M059J (cell line): Measurements from ENCODE around the gene BEND2. TPM values are rescaled to one million over a fixed set of nuclear protein-coding genes. Genes with fewer than 3 reads are reported as not detected.
"Not testable (repeated sequence)": the region's sequence is repeated elsewhere in the genome, so short reads cannot be mapped to it uniquely, and the experiment has no call there.

Source experiments
- DNase-seq: peaks from one replicate; pipeline ENCODE4 v3.0.0-alpha.2; 2012; ENCODE audit warnings: low read depth
- total RNA-seq: library from RNA; depleted of rRNA; stranded (reverse); fragments of >200 nt; shearing (Covaris generic); gene quantifications from 2 replicates; pipeline ENCODE4 v1.2.3, GENCODE V29; 2014; rRNA removed

Gene BEND2
- total RNA-seq, result not detected in 2 replicates

DNA sequence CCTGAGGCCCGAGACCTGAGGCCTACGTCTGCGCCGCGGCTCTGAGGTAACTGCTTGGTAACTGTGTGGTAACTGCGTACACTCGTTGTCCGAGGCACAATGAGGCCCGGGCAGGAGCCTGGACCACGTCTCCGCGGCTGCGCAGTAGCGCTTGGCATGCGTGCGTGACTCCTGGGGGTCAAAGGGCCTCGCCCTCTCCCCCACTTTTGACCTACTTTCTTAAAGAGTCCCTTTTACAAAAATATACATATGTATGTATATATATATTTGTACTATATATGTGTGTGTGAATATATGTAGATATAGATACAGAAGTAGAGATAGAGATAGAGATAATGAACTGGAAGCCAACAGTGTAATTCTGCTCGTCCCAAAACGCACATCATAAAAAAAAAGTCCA lies at the start of gene BEND2:
BEND2 (minus strand) TSS at position 101 of the 400 bp plus-strand sequence. CDS start 136 bp downstream, outside the sequence.
- DNase-seq, result no peak

DNA sequence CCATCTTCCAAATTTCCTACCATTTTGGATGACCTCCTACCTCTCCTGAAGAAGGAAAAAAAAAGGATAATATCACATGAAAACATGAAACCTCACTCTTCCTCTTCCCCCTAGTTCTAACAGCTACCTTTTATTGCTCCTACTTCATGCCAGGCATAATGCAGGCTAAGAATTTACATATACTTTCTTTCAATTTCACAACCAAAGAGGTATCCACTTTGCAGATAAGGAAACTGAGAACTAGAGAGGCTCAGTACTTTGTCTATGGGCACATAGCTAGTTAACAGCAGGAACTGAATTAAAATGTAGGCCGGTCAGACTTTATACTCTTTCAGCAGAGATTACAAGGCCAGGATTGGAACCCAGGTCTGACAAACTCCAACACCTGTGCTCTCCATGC lies 34.4 kb upstream of the BEND2 start:
- DNase-seq, result no peak

DNA sequence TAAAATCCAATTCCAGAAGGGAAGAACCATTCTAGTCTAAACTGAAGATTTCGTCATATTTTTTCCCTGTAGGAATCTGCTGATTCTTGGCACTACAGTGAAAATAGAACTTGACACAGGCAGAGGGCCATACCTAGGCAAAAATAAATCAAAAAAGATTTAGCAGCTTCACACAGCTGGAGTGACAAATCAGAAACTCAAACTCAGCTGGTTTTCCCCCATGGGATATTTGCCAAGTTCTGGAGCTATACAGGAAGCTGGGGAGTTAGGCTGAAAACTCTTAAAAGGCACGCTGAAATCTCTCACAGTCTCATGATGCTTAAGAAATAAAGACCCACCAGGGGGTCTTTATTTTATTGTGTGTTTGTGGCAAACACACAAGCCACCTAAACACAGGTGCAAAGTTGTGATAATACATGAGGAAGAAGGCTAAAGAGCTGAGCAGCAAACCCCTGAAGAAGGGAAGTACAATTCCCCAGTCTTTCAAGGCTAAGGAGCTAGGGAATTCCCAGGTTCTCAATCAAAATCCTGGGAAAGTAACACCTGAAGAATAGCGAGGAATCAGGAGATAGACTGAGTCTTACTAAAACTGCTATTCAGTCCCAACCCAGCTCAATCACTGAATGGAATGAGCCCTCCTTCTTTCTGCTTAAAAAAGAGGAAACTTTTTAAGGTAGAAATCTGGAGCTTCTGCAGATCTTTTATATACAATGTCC lies 32.1 kb upstream of the BEND2 start:
- peak; percentile 1 for DNase-seq

DNA sequence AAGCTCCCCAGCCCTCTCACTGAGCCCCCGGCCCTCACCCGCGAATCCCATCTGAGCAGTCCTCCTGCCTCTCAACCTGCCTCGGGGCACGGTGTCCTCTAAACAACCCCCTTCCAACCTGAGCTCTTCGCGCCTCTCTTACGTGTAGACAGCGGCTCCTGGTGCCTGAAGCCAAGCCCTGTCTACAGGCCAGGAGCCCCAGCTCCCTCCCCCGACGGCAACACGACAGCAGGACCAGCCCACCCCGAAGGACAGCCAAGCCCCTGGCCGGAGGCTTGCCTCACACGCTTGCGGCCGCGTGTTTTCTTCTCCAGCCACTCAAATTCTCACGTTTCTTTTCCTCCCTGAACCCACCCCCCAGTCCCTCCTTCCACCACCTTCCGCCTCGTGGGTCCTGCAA lies 9.0 kb upstream of the BEND2 start:
- DNase-seq, result not testable (repeated sequence)

DNA sequence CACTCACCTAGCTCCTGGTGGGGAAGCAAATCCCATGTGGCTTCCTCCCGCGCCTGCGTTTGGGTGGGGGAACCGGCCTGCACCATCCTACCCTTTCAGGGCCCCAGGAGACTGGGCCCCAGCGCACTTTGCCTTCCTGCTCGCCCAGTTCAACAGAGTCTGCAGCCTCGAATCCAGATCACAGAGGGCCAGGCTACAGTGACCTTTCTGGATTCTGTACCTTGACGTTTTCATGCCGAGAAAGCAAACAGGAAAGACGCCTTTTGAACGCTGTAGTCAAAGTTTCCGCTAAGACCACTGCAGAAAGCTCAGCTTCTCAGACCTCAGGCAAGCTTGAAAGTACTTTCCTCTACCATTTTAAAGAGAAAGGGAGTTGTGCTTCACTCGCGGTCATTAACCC lies 7.4 kb upstream of the BEND2 start:
- DNase-seq, result no peak

DNA sequence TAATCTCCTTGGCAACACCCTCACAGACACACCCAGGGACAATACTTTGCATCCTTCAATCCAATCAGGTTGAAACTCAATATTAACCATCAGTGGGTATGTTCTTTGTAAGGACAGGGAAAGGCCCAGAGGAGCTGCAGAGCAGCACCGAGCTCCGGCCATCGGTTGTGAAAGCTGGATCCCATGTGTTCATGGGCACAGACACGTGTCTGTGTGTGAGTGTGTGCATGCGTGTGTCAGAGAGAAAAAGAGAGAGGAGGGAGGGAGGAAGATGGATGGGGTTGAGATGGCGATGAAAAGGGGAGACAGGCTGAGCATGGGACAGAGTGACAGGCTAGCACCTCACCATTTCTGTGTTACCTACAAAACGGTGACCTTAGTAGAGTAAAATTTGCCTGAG lies 6.8 kb upstream of the BEND2 start:
- DNase-seq, result no peak

DNA sequence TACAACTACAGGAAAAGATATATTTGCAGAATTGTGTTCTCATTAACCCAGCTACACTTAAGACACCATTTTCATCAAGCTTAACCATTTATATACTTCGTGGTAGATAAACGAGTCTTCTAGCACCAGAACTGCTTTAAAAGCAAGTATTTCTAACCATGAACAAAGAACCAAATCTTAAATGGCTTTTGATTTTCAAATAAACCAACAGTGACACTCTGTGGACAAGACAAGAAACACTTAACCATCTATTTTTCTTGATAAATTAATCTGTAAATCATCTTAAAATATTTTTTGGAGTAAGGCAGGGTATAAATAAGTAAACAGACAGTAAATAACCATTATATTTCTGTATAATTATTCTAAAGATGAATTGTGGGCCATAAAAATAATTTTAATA lies 10.2 kb downstream of the BEND2 start:
- DNase-seq, result peak; percentile 1

DNA sequence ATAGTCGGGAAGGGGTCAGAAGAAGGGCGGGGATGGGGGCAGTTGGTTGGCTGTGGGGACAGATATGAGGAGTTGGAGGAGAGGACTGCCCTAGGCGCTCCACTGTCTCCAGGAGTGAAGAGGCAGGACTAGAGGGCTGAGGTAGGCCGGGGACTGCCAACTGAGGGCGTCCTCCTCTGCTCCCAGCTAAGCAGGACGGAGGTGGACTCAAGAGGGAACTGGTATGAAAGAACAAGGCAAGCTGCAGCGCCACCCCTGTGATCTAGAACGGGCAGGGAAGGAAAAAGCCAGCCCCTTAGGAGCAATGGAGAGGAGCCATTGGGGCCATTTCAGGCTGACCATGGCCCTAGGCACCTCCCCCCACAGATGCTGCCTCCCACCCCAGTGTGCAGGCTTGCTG lies 14.0 kb downstream of the BEND2 start:
- no peak for DNase-seq

DNA sequence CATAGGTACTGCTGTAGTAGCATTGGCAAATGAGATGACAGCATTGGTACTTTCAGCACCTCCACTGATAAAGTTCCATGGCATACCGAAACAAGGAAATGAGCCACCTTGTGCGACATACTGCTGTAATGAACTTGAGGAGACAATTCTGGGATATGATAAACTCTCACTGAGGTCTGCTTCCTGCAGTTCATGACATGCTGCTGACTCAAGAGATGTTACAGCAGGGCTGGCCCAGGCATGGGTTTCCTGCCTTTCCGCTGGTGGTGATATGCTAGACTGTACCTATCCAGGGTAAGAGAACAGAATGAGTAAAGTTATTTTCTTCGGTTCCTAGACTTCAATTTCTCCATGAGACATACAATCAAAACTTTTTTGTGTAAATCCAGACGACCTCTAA lies 17.1 kb downstream of the BEND2 start:
- no peak for DNase-seq

DNA sequence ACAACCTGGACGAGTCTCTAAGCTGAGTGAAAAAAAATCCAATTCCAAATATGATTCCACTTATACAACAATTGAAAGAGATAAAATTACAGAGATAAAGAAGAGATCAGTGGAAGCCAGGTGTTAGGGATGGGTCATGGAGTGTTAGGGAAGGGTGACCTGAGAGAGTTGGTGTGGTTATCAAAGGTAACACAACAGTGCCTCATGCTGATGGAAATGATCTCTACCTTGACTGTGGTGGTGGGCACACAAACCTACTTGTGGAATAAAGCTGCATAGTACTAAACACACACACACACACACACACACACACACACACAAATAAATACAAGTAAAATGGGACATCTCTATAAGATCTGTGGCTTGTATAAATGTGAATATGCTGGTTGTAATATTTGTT lies 26.0 kb downstream of the BEND2 start:
- DNase-seq, result no peak

DNA sequence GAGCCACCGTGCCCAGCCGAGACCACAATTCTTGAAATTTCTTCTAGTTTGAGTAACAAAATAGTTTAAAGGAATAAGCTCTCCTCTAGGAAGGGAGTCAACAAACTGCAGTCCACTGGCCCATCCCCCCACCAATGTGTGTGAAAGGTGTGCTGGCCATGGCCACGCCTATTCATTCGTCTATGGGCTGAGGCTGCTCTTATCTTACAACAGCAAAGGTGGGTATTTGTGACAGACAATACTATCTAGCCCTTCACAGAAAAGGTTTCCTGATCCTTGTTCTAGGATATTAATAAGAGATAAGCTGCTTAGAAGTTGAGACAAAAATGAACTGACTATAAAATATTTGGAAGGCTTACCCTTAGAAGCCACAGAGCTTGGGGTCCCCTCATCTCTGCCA lies 41.2 kb downstream of the BEND2 start:
- no peak for DNase-seq

DNA sequence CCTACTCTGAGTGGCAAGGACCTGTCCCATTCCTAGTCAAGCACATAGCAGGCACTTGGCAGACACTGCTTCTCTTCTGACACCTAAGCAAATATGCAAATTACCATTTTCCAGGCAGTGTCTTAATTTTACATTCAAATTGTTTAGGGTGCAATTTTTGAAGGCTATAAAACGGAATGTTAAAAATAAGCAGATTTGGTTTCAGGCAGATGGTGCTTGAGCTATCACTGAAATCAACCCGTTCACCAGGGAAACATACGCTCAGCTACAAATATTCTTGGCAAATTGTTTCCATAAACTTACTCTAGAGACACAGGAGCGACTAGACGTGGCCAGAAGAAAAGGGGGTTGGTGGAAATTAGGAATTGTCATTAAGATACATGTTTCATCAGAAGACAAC lies 45.7 kb downstream of the BEND2 start:
- no peak for DNase-seq

DNA sequence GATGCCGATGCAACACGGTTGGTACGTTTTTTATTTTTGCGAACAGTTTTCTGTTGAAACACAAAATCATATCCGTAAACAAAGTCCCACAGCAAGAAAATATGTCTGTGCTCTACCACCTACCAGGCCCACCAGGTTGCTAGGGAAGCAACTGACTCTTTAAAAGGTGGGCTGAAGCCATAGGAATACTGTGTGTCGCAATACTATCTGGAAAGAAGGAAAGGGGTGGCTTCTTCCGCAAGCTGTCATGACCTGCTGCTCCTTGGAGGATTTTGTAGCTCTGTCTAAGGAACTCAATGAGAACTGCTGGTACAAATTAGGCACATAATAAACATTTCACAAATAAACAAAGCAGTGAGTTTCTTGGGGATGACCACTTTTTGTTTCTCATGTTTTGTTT lies 46.5 kb downstream of the BEND2 start:
- no peak for DNase-seq

DNA sequence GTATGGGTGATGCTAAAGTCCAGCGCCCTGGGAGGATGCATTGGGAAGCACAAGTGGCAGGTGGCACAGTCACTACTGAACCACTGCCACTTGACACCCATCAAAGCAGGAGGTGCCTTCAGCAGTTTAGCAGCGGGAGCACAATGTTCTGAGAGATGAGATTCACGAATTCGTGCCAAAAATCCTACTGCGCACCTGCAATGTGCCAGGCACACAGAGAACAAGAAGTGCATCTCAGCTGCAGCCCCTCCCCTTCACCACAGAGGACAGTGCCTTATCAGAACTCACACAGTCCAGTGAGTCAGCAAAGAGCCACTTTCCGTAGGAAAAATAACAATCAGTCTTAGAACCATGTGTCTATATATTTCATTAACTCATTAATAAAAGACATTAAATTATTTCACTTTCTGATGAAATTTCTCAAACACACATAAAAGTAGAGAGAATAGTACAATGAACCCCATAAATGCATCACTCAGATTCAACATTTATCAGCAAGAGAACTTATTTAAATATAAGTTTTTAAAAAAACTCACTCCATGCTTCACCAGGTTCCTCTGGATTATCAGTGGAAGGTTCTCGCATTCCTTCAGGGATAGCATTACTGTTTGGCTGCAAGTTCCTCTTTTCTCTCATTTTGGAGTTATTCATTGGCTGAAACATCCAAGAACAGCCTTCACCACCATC lies 47.0 kb downstream of the BEND2 start:
- no peak for DNase-seq

DNA sequence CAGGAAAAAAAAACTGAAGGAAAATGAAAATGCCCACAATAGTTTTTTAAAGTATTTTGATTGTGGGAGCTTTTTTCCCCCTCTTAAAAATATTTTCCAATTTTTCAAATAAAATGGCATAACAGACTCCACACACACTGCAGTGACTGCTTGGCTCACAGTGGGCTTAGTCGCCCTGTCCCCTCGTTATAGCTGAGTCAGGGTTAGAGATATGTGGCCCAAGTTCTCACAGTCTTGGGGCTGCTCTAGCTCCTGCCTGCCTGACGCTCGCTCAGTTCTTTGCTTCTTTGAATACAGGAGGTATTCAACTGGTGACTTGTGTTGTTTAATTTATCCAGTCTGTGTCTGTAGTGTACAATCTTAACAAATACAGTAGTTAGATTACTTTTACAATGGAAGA lies 47.7 kb downstream of the BEND2 start:
- no peak for DNase-seq

DNA sequence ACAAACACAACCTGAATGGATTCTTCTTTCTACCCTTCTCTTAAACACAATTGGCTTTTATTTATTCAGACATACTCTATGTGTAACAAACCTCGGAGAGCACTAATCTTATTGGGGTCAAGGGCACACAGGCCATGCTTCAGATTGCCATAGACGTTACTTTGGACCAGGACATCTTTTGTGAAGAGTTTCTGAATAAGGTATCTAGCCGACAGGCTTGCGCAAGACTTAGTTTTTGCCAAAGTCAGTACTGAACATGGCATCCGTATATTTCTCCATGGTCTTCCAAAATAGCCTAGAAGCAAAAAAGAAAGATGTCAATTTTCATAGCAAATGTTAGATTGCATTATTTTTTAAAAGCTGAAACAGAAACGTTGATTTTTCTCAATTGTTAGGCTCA lies 49.8 kb downstream of the BEND2 start:
- DNase-seq, result no peak

DNA sequence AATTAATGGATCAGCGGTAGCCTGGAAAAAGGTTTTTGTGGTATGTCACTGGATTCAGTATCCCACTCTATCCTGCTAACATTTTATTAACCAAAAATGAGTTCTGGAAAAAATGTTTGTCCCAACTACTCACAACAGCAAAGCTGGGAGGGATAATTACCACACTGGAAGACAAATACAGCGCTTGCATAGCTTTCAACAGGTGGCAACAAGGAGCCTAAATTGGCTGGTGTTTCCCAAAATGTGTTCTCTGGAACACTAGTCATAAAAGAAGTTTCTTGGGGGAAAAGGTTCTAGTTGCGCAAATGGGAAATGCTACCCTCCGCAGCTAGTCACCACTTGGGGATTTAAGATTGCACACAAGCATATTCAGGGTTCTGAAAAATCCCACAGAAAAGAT lies 54.6 kb downstream of the BEND2 start:
- DNase-seq, result no peak

DNA sequence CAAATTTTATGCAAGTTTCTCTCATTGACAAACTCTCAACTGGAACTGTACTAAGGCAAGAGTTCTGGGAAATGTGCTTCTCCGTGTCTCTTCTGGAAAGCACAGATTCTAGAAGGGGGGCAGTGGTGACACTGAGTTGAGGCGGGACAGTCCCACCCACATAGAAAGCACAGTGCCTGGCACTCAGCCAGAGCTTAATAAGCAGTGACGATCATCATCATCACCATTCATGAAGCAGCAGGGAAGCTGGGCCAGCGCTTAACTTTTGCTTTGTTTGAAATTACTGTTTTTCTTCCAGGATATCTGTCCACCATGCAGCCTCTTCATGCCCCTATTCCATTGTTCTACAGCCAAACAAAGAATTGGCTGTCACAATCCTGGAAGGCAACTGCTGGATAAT lies 60.3 kb downstream of the BEND2 start:
- no peak for DNase-seq

DNA sequence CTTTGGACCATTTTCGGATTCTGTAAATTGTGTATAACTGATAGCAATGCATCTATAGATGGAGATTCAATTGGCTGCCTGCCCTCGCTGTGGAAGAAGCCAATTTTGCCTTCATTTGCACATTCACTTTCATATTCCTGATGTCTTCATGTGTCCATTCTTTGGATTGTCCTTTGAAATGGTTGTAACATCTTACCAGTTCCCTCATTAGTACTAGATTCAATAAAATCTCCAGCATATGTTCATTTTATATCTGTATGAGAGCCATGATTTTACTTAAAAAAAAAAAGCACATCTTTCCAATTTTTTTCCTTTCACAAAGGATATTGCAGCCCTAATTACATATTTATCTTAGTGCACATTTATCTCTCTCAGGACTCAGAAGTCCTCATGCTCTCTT lies 61.7 kb downstream of the BEND2 start:
- no peak for DNase-seq

DNA sequence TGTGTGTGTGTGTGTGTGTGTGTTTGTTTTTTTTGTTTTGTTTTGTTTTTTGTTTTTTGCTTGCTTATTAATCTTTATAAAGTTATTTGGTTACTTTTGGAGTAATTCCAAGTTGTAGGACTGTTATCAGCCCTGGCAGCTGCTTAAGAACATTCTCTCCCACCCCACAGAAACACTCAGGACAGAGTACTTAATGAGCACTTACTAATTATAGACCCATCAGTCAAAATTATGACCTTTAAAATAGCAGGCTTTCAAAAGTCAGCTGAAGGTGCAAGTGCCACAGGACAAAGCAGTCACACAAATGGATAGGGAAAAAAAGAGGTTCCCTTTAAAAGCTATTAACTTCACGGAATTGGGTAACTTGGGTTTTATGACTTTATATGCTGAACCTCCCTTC lies 69.0 kb downstream of the BEND2 start:
- DNase-seq, result no peak

DNA sequence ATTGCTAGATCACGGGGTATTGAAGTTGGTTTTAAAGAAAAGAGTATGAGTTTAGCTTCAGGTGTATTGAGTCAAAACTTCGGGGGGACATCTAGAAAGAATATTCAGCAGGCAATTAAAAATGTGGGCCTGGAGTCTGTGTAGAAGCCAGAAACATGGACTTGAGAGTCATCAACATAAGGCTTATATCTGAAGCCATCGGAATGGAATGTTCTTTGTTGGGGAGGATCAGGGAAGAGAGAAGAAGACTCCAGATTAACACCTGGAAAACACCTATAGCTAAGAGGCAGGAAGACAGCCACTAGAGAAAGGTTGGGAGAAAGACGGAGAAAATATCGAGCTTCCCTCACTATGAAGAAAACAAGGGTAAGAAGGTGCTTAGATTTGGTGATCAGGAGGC lies 69.5 kb downstream of the BEND2 start:
- no peak for DNase-seq

DNA sequence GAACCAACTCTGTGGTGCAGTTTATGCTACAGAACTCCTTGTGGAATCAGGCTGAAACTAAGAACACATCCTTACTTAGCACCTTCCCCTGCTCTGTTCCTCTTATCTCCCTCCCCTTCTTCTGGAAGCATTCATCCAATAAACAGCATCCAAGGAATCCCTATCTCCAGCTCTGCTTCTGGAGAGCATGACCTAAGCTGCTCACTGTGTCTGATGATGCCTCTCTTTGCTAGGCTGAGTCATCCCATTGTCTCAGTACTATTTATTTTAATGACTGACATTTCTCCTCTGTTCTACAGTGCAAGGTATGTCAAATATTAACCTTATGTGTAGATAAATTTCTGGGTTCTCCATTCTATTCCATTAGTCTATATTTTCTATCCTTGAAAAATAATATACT lies 71.2 kb downstream of the BEND2 start:
- no peak for DNase-seq

DNA sequence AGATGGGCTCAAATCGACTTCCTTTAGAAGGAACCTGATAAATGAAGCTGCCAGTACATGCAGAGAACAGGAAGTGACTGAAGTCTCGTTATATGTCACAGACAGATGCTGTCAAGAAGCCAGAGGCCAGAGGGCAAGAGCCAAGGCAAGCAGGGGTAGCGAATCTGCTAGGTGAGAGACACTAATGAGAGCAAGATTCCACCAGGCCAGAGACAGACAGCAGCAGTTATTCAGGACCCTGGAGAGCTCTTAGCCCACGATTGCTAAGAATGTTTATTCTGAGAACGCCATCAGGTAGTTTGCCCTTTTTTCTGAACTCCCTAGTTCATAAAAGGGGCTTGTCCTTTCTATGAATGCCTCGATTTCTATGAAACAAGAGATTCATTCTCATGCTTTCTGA lies 73.7 kb downstream of the BEND2 start:
- DNase-seq, result peak; percentile 14

DNA sequence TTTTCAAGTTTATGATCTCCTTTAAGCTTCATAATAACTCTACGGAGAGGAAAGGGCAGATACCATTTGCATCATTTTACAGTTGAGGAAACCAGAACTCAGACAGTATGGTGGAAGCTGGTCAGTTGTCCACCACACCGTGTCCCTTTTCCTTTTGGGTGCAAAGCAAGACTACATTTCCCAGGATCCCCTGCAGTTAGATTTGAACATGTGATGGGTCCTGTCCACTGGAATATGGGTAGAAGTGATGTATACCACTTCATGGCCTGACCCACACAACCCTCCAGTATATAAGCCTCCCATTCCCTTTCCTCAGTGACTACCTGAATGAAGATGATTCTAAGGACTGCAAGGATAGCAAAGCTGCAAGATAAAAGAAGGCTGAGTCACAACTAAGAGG lies 74.7 kb downstream of the BEND2 start:
- no peak for DNase-seq
